Glomerular endothelial cell (primary cell): Measurements from ENCODE around the gene NRM. TPM values are rescaled to one million over a fixed set of nuclear protein-coding genes. Genes with fewer than 3 reads are reported as not detected.
A peak's percentile ranks its signal among the peaks of the same experiment; 100 is the strongest.
"Not testable (repeated sequence)": the region's sequence is repeated elsewhere in the genome, so short reads cannot be mapped to it uniquely, and the experiment has no call there.

Experiments used
- DNase-seq: peaks from one replicate; pipeline ENCODE4 v3.0.0-alpha.2; 2011; ENCODE audit warnings: low read depth, low spot score; ENCODE audit errors: extremely low read depth
- total RNA-seq: library from RNA; depleted of rRNA; stranded (reverse); fragments of >200 nt; gene quantifications from 2 replicates; pipeline ENCODE4 v1.2.3, GENCODE V29; 2015

NRM gene
- total RNA-seq, 1 donor from 2014 or later = 8.8 TPM

DNA sequence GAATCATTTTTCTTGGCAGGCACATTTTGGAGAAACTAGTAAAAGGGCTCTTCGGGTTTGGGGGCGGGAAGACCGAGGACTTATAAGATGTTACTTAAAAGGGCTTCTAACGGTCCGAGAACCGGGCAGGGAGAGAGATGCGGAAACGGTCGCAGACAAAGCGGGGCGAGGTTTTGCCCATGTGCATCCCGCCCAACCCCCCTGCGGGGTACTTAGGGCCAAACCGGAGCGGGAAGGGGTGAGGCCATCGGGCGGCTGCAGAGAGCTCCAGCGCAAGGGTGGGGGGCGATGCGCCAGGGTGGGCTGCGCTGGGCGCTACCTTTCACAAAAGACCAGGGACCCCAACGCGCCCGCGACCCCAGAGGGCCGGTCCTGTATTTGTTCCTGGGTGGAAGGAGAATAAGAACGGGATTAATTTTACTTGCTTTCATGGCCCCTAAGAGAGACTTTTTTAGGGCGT is 30.0 kb upstream of the NRM start:
- DNase-seq = no peak

GRCh38 chr6:30719791-30720737 is 29.3 kb upstream of the NRM start, which contains the start of gene TUBB:
TUBB (plus strand) TSS chr6:30720352; CDS start chr6:30720507, 155 bp downstream.
- no peak for DNase-seq

- DNase-seq = no peak
Observed at GRCh38 chr6:30719356-30719755, 28.6 kb upstream of the NRM start.

GRCh38 chr6:30717845-30718720 is 27.3 kb upstream of the NRM start:
- not testable (repeated sequence) for DNase-seq

DNA sequence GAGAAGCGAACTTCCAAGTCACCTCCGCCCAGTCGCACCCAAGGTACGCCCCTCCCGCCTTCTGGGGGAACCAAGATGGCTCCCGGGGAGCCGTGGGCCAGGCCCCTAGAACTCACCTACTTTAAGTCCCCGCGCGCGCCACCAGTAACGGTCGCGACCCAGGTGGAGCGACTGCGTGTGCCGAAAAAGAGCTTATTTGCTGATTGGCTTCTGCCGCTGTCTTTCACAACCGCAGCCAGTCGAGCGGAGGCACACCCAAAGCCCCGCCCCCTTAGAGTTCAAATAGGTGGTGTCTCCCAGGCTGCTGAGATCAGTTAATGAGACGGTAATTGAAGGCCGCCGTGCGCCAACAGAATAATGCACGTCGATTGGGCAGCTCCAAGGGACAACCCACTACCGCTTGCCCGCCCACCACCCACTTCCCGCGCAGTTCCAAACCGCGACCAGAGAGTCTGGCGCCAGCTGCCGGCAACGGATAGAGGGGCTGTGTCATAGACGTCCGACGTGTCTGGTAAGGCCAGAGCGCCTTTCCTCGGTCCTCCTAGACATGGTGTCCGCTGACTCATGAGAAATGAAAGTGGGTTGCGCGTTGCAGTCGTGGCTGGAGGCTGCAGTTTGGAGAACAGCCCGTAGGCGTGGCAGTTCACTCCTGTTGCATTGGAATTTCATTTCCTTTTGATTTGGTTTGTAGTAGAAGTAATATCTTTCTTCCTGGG is 26.5 kb upstream of the NRM start, which contains the start of gene MDC1:
Gene MDC1 (minus strand): TSS at position 153 of the 716 bp plus-strand sequence. CDS start 2,106 bp downstream, outside the sequence.
- peak; percentile 98 for DNase-seq

DNA sequence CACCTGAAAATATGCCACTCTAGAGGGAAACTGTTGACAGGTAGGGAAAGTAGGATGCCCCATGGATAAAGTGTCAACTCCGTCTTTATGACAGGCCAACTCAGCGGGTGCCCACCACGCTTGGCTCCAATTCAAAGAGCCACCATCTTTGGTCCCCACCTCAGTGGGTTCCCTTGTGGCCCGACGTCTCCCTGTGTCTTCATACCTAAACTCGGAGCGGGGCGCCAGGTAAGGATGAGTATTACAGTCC is 26.0 kb upstream of the NRM start:
- DNase-seq = no peak

DNA sequence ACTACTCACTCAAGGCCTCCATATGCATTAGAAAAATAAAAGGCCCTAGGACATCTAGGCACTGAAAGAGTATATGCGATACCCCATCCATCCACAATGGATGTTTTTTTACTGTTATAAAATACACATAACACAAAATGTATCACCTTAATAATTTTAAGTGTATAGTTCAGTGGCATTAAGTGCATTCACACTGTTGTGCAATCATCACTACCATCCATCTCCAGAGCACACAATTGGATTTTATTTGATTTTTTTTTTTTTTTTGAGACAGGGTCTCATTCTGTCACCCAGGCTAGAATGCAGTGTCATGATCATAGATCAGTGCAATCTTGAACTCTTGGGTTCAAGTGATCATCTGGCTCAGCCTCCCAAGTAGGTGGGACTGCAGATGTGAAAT is 23.5 kb upstream of the NRM start:
- no peak for DNase-seq

DNA sequence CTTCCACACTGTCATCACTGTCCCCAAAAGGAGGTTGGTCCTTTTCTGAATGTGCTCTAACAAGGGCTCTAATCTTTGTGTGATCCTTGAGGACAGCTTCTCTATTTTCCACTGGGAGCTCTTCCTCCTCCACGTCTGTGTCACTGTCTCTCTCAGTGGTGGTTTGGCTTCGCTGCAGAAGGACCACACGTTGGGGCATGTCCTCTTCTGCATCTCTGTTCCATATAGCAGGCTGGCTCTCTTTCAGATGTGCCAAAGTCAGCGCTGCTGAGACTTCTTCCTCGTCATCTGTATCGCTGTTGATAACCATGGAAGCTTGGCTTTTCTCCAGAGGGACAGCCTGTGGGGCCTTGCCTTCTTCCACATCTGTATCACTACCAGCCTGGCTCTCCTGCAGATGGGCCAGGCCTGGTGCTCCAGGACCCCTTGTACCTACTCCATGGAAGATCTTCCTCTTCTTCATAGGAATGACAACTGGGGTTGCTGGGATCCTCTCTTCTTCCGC is 21.7 kb upstream of the NRM start:
- DNase-seq = no peak

DNA sequence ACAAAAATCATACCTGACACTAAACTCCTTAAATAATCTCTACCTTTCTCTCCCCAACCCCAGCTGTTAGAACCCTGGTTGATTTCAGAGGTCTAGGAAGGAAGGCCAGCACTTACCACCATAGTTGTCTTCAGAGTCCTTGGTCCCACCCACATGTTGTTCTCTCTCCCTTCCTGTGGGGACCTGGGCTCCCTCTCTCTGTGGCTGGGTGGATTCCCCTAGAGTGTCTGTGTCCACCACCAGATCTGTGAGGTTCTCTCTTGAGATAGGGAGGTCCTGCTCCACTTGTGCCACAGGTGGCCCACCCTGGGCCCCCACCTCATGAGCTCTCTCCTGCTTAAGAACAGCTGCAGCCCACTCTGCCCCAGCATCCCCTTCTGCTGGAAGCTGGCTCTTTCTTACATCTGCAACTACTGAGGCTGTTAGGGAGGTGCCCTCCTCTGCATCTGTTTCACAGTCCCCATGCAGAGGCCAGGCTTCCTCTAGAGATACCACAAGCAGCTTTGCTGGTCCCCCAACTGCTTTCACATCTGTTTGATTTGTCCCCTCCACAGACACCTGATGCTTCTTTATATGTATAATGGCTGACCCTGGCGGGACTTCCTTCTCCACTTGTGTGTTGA is 21.1 kb upstream of the NRM start:
- no peak for DNase-seq

GRCh38 chr6:30709101-30709868 is 18.5 kb upstream of the NRM start:
- no peak for DNase-seq

- no peak for DNase-seq
Observed at GRCh38 chr6:30707281-30707850, 16.6 kb upstream of the NRM start.

DNA sequence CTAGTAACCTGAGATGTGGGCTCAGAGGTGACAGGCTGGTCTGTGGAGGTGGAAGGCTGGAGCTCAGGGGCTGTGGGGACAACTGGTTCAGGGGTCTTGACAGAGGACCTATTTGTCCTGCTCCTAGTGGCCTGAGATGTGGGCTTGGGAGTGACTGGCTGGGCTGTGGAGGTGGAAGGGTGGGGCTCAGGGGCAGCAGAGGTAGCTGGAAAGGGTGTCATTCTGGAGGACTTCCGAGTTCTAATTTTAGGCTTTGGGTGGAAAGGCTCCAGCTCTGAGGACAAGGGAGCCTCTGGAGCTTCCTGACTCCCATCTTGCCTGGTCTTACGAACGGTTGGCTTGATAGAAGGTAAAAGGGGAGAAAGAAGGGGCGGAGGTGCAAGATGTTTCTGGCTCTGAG is 14.8 kb upstream of the NRM start:
- DNase-seq = no peak

DNA sequence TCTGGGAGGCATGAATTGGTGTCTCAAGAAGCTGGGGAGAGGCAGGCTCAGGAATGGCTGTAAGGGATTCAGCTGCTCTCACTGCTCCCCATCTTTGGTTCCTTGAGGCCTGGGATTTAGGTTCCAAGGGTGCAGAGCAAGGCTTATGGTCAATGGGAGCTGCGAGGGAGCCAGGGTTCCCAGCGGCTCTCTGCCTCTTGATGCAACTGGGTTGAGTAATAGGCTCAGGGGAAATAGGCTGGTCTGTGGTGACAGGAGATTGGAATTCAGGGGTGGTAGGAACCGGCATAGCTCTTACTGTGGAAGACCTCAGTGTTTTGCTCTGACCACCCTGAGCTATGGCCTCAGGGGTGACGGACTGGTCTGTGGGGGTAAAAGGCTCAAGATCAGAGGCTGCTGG is 13.0 kb upstream of the NRM start:
- no peak for DNase-seq

DNA sequence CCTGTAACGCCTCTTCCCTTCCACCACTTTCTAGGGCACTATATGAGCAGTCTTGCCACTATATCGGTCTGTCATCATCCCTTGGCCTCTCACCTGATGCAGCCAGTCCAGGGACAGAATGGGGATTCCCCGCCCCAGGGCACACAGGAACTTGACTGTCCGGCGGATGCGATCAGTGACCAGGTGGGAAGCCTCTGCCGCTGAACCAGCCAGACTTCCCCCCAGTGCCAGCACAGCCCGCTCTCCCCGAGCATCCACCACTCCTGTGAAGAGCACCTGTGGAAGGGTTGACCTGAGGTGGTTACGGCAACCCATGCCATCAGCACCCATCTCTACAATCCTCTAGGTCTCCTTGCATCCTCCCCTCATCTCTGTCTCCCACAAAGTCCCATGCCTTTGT is 12.2 kb upstream of the NRM start:
- DNase-seq = no peak

GRCh38 chr6:30700340-30700739 is 9.6 kb upstream of the NRM start:
- no peak for DNase-seq

DNA sequence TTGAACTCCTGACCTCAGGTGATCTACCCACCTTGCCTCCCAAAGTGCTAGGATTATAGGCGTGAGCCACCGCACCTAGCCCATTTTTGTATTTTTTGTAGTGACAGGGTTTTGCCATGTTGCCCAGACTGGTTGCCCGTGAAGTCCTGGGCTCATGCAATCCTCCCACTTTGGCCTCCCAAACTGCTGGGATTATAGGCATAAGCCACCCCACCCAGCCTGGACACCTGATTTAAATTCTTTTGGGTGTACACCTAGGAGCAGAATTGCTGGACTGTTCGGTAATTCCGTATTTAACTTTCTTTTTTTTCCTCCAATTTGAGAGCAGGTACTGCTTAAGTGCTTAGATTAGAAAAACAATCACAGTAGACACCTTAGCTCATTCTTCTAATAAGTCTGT is 5.6 kb upstream of the NRM start:
- no peak for DNase-seq

GRCh38 chr6:30691208-30691847 is 544 bp upstream of the NRM start:
- DNase-seq = no peak

DNA sequence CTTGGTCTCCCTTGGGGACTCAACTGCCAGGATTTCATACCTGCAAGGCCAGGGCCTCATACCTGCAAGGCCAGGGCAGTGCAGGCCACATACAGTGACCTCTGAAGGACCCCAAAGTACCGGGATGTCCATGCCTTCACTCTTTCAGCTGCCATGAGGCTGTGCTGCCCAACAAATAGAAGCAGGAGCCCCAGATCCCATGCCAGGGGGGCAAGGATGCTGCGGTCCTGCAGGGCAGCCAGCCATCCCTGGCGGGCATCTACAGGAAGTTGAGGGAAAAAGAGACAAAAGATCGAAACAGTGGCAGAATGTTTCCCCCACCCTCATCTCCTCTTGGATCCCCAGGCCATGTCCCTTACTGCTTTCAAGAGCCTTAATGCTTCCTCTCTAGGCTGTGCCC is 799 bp downstream of the NRM start:
- no peak for DNase-seq
